Upper lobe of right lung (tissue), 1 donor: ENCODE measurements around the gene SESTD1. TPM values are rescaled to one million over a fixed set of nuclear protein-coding genes. Genes with fewer than 3 reads are reported as not detected.

ENCODE experiments used
- ATAC-seq: fragments of 200-7000 bp; cut with Tn5 transposase; one replicate; pipeline ENCODE4 v1.9.1; 2020; ENCODE audit warnings: mild to moderate bottlenecking, moderate library complexity
- DNase-seq: peaks from one replicate; pipeline ENCODE4 v3.0.0-alpha.2; 2020
- H3K27ac ChIP-seq: fragments of 200-600 bp; one replicate; pipeline ENCODE4 v1.8.0; 2022
- H3K27me3 ChIP-seq: fragments of 200-600 bp; one replicate; pipeline ENCODE4 v1.8.0; 2022; ENCODE audit warnings: mild to moderate bottlenecking
- H3K36me3 ChIP-seq: fragments of 200-600 bp; one replicate; pipeline ENCODE4 v1.8.0; 2022
- H3K4me1 ChIP-seq: fragments of 200-600 bp; one replicate; pipeline ENCODE4 v1.8.0; 2022
- H3K4me3 ChIP-seq: fragments of 200-600 bp; one replicate; pipeline ENCODE4 v1.8.0; 2022; ENCODE audit warnings: mild to moderate bottlenecking
- H3K9me3 ChIP-seq: fragments of 200-600 bp; one replicate; pipeline ENCODE4 v1.8.0; 2022
- CTCF ChIP-seq: fragments of 200-600 bp; IDR thresholded peaks from one replicate; pipeline ENCODE4 v1.8.0; 2022; ENCODE audit warnings: antibody characterized with exemption
- intact Hi-C: fragments of 100-400 bp; cut with DNase I; formaldehyde crosslinking; loops from one replicate; pipeline ENCODE4 v1.11.0; 2022
- total RNA-seq: library from RNA; stranded (reverse); fragmentation: NEBNext Ultra II Directional; extraction: Animal tissue kit (Norgen Biotek cat#: 25700); gene quantifications from one replicate; pipeline ENCODE4 v1.2.1, GENCODE V29; 2021
- donor health status: DM: no; HTN: yes; CAD: no; lungs with severe emphysema.

The SESTD1 gene
- total RNA-seq, 1 donor from 2014 or later: 107 TPM

DNA sequence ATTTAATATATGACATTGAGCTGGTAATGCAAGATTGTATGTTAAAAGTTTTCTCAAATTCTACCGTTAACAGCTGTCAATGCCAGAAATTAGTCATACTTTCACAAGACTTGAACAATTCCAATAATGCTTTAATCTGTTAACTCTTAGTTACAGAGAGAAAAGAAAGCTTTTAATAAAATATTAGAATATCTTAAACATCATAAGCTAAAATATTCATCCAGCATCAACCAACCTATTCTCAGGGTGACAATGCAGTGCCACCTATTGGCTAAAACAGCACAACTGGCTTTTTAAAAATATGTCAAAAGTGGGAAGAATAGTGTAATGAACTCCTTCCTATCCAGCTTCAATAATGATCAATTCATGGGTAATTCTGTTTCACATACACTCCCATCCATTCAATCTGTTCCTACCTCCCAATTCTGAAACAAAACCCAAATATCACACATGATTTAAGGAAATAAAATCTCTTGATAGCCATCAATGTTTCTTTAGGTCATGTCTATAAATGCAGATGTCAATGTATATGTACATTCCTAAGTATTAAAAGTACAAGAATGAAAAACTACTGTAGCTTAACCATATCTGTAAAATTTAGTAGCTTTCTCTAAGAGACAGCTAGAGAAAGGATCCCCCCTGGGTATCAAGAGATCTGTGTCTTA is 134.9 kb downstream of the SESTD1 start:
- H3K4me3 ChIP-seq: no peak overlapping the region
- no peak for DNase-seq
- ATAC-seq: no peak
- no peak overlapping the region for H3K27ac ChIP-seq
- H3K36me3 ChIP-seq: peaks cover 15% of the 10 kb centered on the region
- no peaks in the 10 kb centered on the region for H3K27me3 ChIP-seq
- intact Hi-C loops: no loop called here
- no peaks in the 10 kb centered on the region for H3K9me3 ChIP-seq
- no peaks in the 10 kb centered on the region for H3K4me1 ChIP-seq
- TF ChIP-seq CTCF: peak; percentile 56

DNA sequence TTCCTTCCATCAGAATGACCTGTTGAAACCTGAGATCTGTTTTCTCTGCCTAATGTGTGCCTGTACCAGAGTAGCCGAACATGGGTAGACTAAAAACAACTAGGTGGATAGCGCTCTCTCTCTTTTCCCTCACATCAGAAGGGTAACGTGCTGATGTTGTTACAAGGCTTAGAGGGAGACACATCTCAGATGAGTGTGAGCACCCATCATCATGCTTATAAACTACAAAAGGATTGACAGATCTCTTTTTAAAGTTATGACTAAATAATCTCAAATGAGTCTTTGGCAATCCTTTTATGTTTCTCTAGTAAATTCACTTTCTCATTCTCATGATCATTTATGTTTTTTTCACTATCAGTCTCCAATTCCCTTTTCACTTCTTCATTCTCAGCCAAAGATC is 139.2 kb downstream of the SESTD1 start:
- intact Hi-C loops: no loop called here
- Histone ChIP-seq H3K4me1 (no peaks in the 10 kb centered on the region), H3K36me3 (no peaks in the 10 kb centered on the region), H3K4me3 (no peak overlapping the region), H3K9me3 (no peaks in the 10 kb centered on the region), H3K27me3 (no peaks in the 10 kb centered on the region), H3K27ac (no peak overlapping the region)
- no peak for DNase-seq
- no peak for ATAC-seq
- TF ChIP-seq CTCF: no peak

- H3K4me3 ChIP-seq: no peak overlapping the region
- TF ChIP-seq CTCF: no peak
- no peaks in the 10 kb centered on the region for H3K4me1 ChIP-seq
- no peaks in the 10 kb centered on the region for H3K27me3 ChIP-seq
- ATAC-seq: no peak
- H3K27ac ChIP-seq: no peak overlapping the region
- no peaks in the 10 kb centered on the region for H3K9me3 ChIP-seq
- intact Hi-C loops: no loop called here
- H3K36me3 ChIP-seq: no peaks in the 10 kb centered on the region
- no peak for DNase-seq
Measured at GRCh38 chr2:179124282-179124681, 140.3 kb downstream of the SESTD1 start.

GRCh38 chr2:179123272-179123662 is 141.4 kb downstream of the SESTD1 start:
- intact Hi-C loops: no loop called here
- H3K36me3 ChIP-seq: peaks cover 5% of the 10 kb centered on the region
- no peak for ATAC-seq
- no peaks in the 10 kb centered on the region for H3K27me3 ChIP-seq
- no peaks in the 10 kb centered on the region for H3K9me3 ChIP-seq
- H3K27ac ChIP-seq: no peak overlapping the region
- no peaks in the 10 kb centered on the region for H3K4me1 ChIP-seq
- TF ChIP-seq CTCF: no peak
- H3K4me3 ChIP-seq: no peak overlapping the region
- no peak for DNase-seq

DNA sequence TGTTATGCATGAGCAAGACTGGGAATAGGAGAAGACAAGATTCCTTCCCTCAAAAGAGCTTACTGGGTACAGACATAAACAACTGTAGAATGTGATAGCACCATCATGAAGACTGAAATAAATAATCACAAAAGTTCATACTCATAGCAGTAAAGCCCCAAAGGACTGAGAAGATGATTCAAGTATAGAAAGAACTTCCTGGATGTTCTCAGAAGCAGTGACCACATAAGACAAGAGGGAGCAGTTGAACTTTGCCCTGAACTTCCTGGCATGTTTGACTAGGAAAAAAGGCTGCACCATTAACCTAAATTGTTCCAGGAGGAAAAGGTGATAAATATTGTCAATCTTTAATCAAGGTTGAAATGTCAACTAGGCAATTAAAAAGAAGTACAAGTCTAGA is 156.9 kb downstream of the SESTD1 start:
- Histone ChIP-seq H3K36me3 (peaks cover 31% of the 10 kb centered on the region), H3K9me3 (no peaks in the 10 kb centered on the region), H3K27ac (no peak overlapping the region), H3K4me1 (peaks cover 8% of the 10 kb centered on the region), H3K27me3 (no peaks in the 10 kb centered on the region), H3K4me3 (no peak overlapping the region)
- intact Hi-C loops: no loop called here
- TF ChIP-seq CTCF: no peak
- DNase-seq (no peak), ATAC-seq (no peak)
